Loucy (cell line): Measurements from ENCODE around the gene MAP7D1.

Experiments
- H2AFZ ChIP-seq: fragments of 200-600 bp; sonication (generic); 2 replicates; pipeline ENCODE4 v1.6.0; 2016; ENCODE audit warnings: antibody characterized with exemption, mild to moderate bottlenecking, low read length, moderate library complexity
- H3F3A ChIP-seq: fragments of 200-600 bp; 2 replicates; pipeline ENCODE4 v1.6.0; 2016; ENCODE audit warnings: antibody characterized with exemption, low read depth, mild to moderate bottlenecking
- H3K27me3 ChIP-seq: fragments of 200-600 bp; sonication (generic); 2 replicates; pipeline ENCODE4 v1.6.1; 2014; ENCODE audit warnings: low read length, mild to moderate bottlenecking; ENCODE audit not compliant: insufficient read depth, poor library complexity, severe bottlenecking
- H3K36me3 ChIP-seq: fragments of 200-600 bp; sonication (generic); 2 replicates; pipeline ENCODE4 v1.6.1; 2016; ENCODE audit warnings: low read length; ENCODE audit not compliant: insufficient read depth
- H3K4me1 ChIP-seq: fragments of 200-600 bp; sonication (generic); 2 replicates; pipeline ENCODE4 v1.5.1; 2014; ENCODE audit warnings: low read length, mild to moderate bottlenecking; ENCODE audit not compliant: insufficient read depth, poor library complexity, severe bottlenecking
- H3K4me2 ChIP-seq: fragments of 200-600 bp; sonication (generic); 2 replicates; pipeline ENCODE4 v1.6.0; 2014; ENCODE audit warnings: antibody characterized with exemption, low read length, low read depth, mild to moderate bottlenecking; ENCODE audit not compliant: poor library complexity, severe bottlenecking
- H3K4me3 ChIP-seq: fragments of 200-600 bp; sonication (generic); 2 replicates; pipeline ENCODE4 v1.5.1; 2014; ENCODE audit warnings: low read length, mild to moderate bottlenecking, mixed read lengths; ENCODE audit not compliant: poor library complexity, severe bottlenecking
- H3K79me2 ChIP-seq: fragments of 200-600 bp; sonication (generic); 2 replicates; pipeline ENCODE4 v1.6.1; 2014; ENCODE audit warnings: low read length; ENCODE audit not compliant: insufficient read depth
- H3K9ac ChIP-seq: fragments of 200-600 bp; sonication (generic); 2 replicates; pipeline ENCODE4 v1.6.0; 2014; ENCODE audit warnings: mild to moderate bottlenecking, low read depth, low read length, moderate library complexity; ENCODE audit not compliant: poor library complexity, severe bottlenecking
- H3K9me2 ChIP-seq: fragments of 200-600 bp; sonication (generic); replicated peaks from 2 replicates; pipeline ENCODE4 v1.6.1; 2016; ENCODE audit warnings: low read depth, low read length, mixed read lengths
- H3K9me3 ChIP-seq: fragments of 200-600 bp; sonication (generic); 2 replicates; pipeline ENCODE4 v1.6.1; 2014; ENCODE audit warnings: mild to moderate bottlenecking, antibody characterized with exemption, low read length, low read depth; ENCODE audit not compliant: insufficient read depth
- H4K20me1 ChIP-seq: fragments of 200-600 bp; sonication (generic); 2 replicates; pipeline ENCODE4 v1.6.0; 2014; ENCODE audit warnings: antibody characterized with exemption, low read length, mild to moderate bottlenecking; ENCODE audit not compliant: insufficient read depth, poor library complexity, severe bottlenecking
- EZH2phosphoT487 ChIP-seq: fragments of 200-600 bp; IDR thresholded peaks from 2 replicates; pipeline ENCODE4 v1.6.1; 2018; ENCODE audit warnings: antibody characterized with exemption, mild to moderate bottlenecking, moderate library complexity, borderline replicate concordance
- TF ChIP-seq, protein P1 (sequence below): fragments of 200-600 bp; sonication (generic); conservative IDR thresholded peaks from 2 replicates; pipeline ENCODE4 v1.5.1; 2014; ENCODE audit warnings: mild to moderate bottlenecking, antibody characterized with exemption, low read length

The MAP7D1 gene

DNA sequence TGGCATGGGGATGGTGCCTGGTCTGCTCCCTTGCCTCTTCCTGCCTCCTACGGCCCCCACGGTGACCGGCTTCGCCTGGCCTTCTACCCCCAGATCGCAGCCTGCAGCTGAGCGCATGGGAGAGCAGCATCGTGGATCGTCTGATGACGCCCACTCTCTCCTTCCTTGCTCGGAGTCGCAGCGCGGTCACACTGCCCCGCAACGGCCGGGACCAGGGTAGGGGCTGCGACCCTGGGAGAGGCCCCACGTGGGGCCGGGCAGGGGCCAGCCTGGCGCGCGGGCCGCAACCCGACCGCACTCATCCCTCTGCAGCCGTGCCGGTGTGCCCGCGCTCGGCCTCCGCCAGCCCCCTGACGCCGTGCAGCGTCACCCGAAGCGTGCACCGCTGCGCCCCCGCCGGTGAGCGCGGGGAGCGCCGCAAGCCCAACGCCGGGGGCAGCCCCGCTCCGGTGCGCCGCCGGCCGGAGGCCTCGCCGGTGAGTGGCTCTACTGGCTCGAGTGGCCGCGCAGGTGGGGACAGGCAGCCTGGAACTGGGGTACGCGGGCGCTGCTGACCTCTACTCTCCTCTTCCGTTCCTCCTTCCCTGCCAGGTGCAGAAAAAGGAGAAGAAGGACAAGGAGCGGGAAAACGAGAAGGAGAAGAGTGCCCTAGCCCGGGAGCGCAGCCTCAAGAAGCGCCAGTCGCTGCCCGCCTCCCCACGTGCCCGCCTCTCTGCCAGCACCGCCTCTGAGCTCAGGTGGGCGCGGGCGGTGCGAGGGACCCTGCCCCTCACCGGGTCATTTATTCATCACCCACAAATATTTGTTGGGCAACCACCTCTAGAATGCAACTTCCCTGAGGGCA is 20.4 kb downstream of the MAP7D1 start:
- Histone ChIP-seq H4K20me1 (peaks cover 11% of the 10 kb centered on the region), H3K9ac (no peak overlapping the region), H3K4me1 (no peaks in the 10 kb centered on the region), H3K4me3 (no peak overlapping the region), H3K9me3 (no peaks in the 10 kb centered on the region), H3K9me2 (no peaks in the 10 kb centered on the region), H3K27me3 (no peaks in the 10 kb centered on the region), H3F3A (no peaks in the 10 kb centered on the region), H2AFZ (no peak overlapping the region), H3K4me2 (no peak overlapping the region), H3K79me2 (no peaks in the 10 kb centered on the region), H3K36me3 (peaks cover 91% of the 10 kb centered on the region; the same call in 1 of the 2 replicates)
- TF ChIP-seq EZH2phosphoT487: no peak
- TF ChIP-seq, protein P1, sequence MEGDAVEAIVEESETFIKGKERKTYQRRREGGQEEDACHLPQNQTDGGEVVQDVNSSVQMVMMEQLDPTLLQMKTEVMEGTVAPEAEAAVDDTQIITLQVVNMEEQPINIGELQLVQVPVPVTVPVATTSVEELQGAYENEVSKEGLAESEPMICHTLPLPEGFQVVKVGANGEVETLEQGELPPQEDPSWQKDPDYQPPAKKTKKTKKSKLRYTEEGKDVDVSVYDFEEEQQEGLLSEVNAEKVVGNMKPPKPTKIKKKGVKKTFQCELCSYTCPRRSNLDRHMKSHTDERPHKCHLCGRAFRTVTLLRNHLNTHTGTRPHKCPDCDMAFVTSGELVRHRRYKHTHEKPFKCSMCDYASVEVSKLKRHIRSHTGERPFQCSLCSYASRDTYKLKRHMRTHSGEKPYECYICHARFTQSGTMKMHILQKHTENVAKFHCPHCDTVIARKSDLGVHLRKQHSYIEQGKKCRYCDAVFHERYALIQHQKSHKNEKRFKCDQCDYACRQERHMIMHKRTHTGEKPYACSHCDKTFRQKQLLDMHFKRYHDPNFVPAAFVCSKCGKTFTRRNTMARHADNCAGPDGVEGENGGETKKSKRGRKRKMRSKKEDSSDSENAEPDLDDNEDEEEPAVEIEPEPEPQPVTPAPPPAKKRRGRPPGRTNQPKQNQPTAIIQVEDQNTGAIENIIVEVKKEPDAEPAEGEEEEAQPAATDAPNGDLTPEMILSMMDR: no peak

GRCh38 chr1:36177589-36178431 is 21.9 kb downstream of the MAP7D1 start:
- H3F3A ChIP-seq: no peaks in the 10 kb centered on the region
- H3K79me2 ChIP-seq: no peaks in the 10 kb centered on the region
- H3K4me2 ChIP-seq: no peak overlapping the region
- H3K9me2 ChIP-seq: no peaks in the 10 kb centered on the region
- TF ChIP-seq EZH2phosphoT487: no peak
- TF ChIP-seq, protein P1: no peak
- H2AFZ ChIP-seq: no peak overlapping the region
- H3K9ac ChIP-seq: no peak overlapping the region
- no peaks in the 10 kb centered on the region for H3K9me3 ChIP-seq
- H3K36me3 ChIP-seq: peaks cover 77% of the 10 kb centered on the region; the same call in 1 of the 2 replicates
- H3K27me3 ChIP-seq: no peaks in the 10 kb centered on the region
- peaks cover 11% of the 10 kb centered on the region for H4K20me1 ChIP-seq
- no peaks in the 10 kb centered on the region for H3K4me1 ChIP-seq
- H3K4me3 ChIP-seq: no peak overlapping the region

DNA sequence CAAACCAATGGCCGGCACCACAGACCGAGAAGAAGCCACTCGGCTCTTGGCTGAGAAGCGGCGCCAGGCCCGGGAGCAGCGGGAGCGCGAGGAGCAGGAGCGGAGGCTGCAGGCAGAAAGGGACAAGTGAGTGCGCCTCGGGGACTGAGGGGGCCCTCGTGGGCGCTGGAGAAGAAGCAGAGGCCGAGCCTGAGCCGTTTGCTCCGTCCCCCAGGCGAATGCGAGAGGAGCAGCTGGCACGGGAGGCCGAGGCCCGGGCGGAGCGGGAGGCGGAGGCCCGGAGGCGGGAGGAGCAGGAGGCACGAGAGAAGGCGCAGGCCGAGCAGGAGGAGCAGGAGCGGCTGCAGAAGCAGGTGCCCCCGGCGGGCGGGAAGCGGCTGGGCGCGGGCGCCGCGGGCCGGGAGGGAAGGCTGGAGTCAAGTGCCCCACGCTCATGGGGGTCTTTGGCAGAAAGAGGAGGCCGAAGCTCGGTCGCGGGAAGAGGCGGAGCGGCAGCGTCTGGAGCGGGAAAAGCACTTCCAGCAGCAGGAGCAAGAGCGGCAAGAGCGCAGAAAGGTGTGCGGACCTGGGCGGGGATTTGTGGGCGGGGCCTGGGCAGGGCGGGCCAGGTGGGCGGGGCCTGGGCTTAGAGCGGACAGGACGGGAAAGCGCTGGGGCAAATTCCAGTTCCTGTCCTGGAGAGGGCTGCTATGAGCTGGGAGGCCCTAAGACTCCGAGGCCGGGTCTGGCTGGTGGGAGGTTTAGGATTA is 22.7 kb downstream of the MAP7D1 start:
- TF ChIP-seq, protein P1: no peak
- no peak for TF ChIP-seq EZH2phosphoT487
- H3K27me3 ChIP-seq: no peaks in the 10 kb centered on the region
- no peak overlapping the region for H3K4me3 ChIP-seq
- no peak overlapping the region for H3K9ac ChIP-seq
- no peaks in the 10 kb centered on the region for H3K79me2 ChIP-seq
- H3K4me2 ChIP-seq: no peak overlapping the region
- H3F3A ChIP-seq: no peaks in the 10 kb centered on the region
- H2AFZ ChIP-seq: no peak overlapping the region
- peaks cover 8% of the 10 kb centered on the region for H4K20me1 ChIP-seq
- H3K4me1 ChIP-seq: no peaks in the 10 kb centered on the region
- H3K9me3 ChIP-seq: no peaks in the 10 kb centered on the region
- peaks cover 68% of the 10 kb centered on the region; the same call in 1 of the 2 replicates for H3K36me3 ChIP-seq
- H3K9me2 ChIP-seq: no peaks in the 10 kb centered on the region
